ENCODE data around the gene TBKBP1.
"Not testable (repeated sequence)": the region's sequence is repeated elsewhere in the genome, so short reads cannot be mapped to it uniquely, and the experiment has no call there.

The TBKBP1 gene

GRCh38 chr17:47682138-47682537 is 11.8 kb upstream of the TBKBP1 start:
- TF ChIP-seq CTCF (conservative IDR thresholded peaks at IDR 0.05; ENCODE audit: low read depth, low read length) = no peak
- no peaks in the 10 kb centered on the region for H3K27me3 ChIP-seq (ENCODE audit: insufficient read depth, low read depth)
- H4K20me1 ChIP-seq (ENCODE audit: insufficient read depth) = no peaks in the 10 kb centered on the region
- H2AFZ ChIP-seq (ENCODE audit: low read depth) = no peak overlapping the region
- no peak overlapping the region for H3K4me2 ChIP-seq
- H3K4me3 ChIP-seq (IDR thresholded peaks at IDR 0.05; ENCODE audit: insufficient read depth, low read depth, low read length) = no peak overlapping the region
- H3K4me1 ChIP-seq (ENCODE audit: low read depth, poor library complexity, severe bottlenecking) = peaks cover 17% of the 10 kb centered on the region
- H3K79me2 ChIP-seq (ENCODE audit: insufficient read depth, low read depth) = 0 out of 2 replicates have a peak, but pooled peaks cover 3% of the 10 kb centered on the region
- H3K27ac ChIP-seq = no peak overlapping the region
- no peak overlapping the region for H3K9ac ChIP-seq
- peaks cover 29% of the 10 kb centered on the region; the same call in 1 of the 2 replicates for H3K36me3 ChIP-seq (ENCODE audit: insufficient read depth)

- H3K4me3 ChIP-seq (IDR thresholded peaks at IDR 0.05; ENCODE audit: insufficient read depth, low read depth, low read length); H3K9ac ChIP-seq; H3K27ac ChIP-seq; H2AFZ ChIP-seq (ENCODE audit: low read depth); H3K4me2 ChIP-seq; H4K20me1 ChIP-seq (ENCODE audit: insufficient read depth); H3K27me3 ChIP-seq (ENCODE audit: insufficient read depth, low read depth); H3K79me2 ChIP-seq (ENCODE audit: insufficient read depth, low read depth): not testable (repeated sequence)
- peaks cover 23% of the 10 kb centered on the region; the same call in 1 of the 2 replicates for H3K36me3 ChIP-seq (ENCODE audit: insufficient read depth)
- H3K4me1 ChIP-seq (ENCODE audit: low read depth, poor library complexity, severe bottlenecking) = peaks cover 23% of the 10 kb centered on the region
Measured at GRCh38 chr17:47682727-47683126, 11.2 kb upstream of the TBKBP1 start.

- H3K27ac ChIP-seq = no peak overlapping the region
- H3K36me3 ChIP-seq (ENCODE audit: insufficient read depth) = peaks cover 18% of the 10 kb centered on the region; the same call in 1 of the 2 replicates
- H3K4me3 ChIP-seq (IDR thresholded peaks at IDR 0.05; ENCODE audit: insufficient read depth, low read depth, low read length) = no peak overlapping the region
- H3K4me1 ChIP-seq (ENCODE audit: low read depth, poor library complexity, severe bottlenecking) = peaks cover 28% of the 10 kb centered on the region
- H2AFZ ChIP-seq (ENCODE audit: low read depth) = no peak overlapping the region
- no peaks in the 10 kb centered on the region for H3K27me3 ChIP-seq (ENCODE audit: insufficient read depth, low read depth)
- H3K4me2 ChIP-seq = no peak overlapping the region
- H4K20me1 ChIP-seq (ENCODE audit: insufficient read depth) = no peaks in the 10 kb centered on the region
- H3K9ac ChIP-seq = no peak overlapping the region
- no peaks in the 10 kb centered on the region for H3K79me2 ChIP-seq (ENCODE audit: insufficient read depth, low read depth)
- TF ChIP-seq CTCF (conservative IDR thresholded peaks at IDR 0.05; ENCODE audit: low read depth, low read length) = no peak
Measured at GRCh38 chr17:47684025-47684424, 9.9 kb upstream of the TBKBP1 start.

GRCh38 chr17:47684535-47685193 is 9.3 kb upstream of the TBKBP1 start:
- no peaks in the 10 kb centered on the region for H4K20me1 ChIP-seq (ENCODE audit: insufficient read depth)
- H3K27me3 ChIP-seq (ENCODE audit: insufficient read depth, low read depth) = no peaks in the 10 kb centered on the region
- H3K9ac ChIP-seq = no peak overlapping the region
- peaks cover 28% of the 10 kb centered on the region for H3K4me1 ChIP-seq (ENCODE audit: low read depth, poor library complexity, severe bottlenecking)
- H2AFZ ChIP-seq (ENCODE audit: low read depth) = no peak overlapping the region
- no peaks in the 10 kb centered on the region for H3K79me2 ChIP-seq (ENCODE audit: insufficient read depth, low read depth)
- no peak overlapping the region for H3K27ac ChIP-seq
- no peak overlapping the region for H3K4me3 ChIP-seq (IDR thresholded peaks at IDR 0.05; ENCODE audit: insufficient read depth, low read depth, low read length)
- peaks cover 16% of the 10 kb centered on the region; the same call in 1 of the 2 replicates for H3K36me3 ChIP-seq (ENCODE audit: insufficient read depth)
- H3K4me2 ChIP-seq = no peak overlapping the region
- TF ChIP-seq CTCF (conservative IDR thresholded peaks at IDR 0.05; ENCODE audit: low read depth, low read length) = no peak

GRCh38 chr17:47685556-47686275 is 8.2 kb upstream of the TBKBP1 start:
- Histone ChIP-seq H3K79me2 (ENCODE audit: insufficient read depth, low read depth) (no peaks in the 10 kb centered on the region), H3K27ac (no peak overlapping the region), H2AFZ (ENCODE audit: low read depth) (no peak overlapping the region), H4K20me1 (ENCODE audit: insufficient read depth) (no peaks in the 10 kb centered on the region), H3K36me3 (ENCODE audit: insufficient read depth) (peaks cover 10% of the 10 kb centered on the region; the same call in 1 of the 2 replicates), H3K4me3 (IDR thresholded peaks at IDR 0.05; ENCODE audit: insufficient read depth, low read depth, low read length) (no peak overlapping the region), H3K4me2 (no peak overlapping the region), H3K4me1 (ENCODE audit: low read depth, poor library complexity, severe bottlenecking) (peaks cover 28% of the 10 kb centered on the region), H3K9ac (no peak overlapping the region), H3K27me3 (ENCODE audit: insufficient read depth, low read depth) (no peaks in the 10 kb centered on the region)
- TF ChIP-seq CTCF (conservative IDR thresholded peaks at IDR 0.05; ENCODE audit: low read depth, low read length) = no peak
